Stimulated activated CD4-positive, alpha-beta T cell treated with anti-CD3 and anti-CD28 coated beads, TNF-alpha, amount 100 ng/mL, for 48 hours (primary cell): ENCODE measurements around the gene HPCAL1.

ENCODE experiments used
- DNase-seq, 3 donors: peaks; one replicate each; pipeline ENCODE4 v3.0.0-alpha.2; 2020; ENCODE audit warnings: low read depth in 3 of 3

Gene HPCAL1

DNA sequence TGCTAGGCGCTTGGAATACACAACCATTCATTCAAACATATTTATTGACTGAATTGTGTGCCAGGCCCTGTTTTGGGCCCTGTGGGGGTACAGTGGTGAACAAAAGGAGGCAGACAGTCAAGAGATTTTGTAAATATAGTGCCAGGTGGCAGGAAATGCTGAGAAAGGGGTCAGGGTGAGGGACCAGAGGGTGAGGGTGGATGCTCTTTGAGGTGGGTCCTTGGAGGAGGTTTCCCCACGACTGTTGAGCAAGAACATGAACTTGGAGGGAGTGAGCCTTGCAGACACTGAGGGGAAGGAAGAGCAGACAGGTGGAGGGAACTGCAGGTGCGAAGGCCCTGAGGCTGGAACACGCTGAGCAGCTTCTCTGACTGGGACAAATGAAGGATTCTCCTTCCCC lies 104.7 kb downstream of the HPCAL1 start:
- DNase-seq = no peak

DNA sequence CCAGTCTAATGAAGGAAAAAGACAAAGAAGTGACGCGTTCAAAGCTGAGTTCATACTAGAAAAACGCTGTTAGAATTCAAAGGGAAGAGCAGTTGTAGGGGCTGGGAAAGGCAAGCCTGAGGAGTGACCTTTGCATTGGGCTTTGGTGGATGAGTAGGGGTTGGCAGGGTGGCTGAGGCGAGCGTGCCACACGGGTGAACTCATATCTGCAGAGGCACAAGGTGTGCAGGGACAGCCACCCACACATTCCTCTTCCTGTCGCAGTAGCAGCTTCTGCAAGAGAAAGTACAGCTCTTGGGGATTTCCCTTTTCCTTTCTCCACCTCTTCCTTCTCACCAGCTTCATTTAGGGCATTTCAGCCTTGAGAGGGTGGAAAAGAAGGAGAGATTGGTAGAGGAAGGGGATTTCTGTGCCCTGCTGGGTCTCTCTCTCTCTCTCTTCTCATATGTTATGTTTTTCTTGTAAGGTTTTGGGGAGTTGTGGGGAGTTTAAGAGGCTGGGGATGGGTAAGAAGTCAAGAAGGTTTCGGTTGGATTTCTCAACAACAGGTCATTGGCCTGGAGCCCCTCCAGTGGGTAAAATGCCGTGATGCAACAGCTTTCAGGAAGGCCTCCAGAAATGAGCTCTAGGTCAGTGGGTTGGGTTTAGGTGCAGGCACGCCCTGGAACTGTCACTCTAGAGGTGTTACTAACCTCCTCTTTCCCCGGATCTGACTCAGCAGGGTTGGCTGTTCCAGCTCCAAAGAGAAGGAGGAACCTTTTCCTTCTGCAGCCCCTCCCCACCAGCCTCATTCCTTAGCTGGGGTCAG lies 105.3 kb downstream of the HPCAL1 start:
- DNase-seq = peak; percentile 35 to 74 (median 68)

DNA sequence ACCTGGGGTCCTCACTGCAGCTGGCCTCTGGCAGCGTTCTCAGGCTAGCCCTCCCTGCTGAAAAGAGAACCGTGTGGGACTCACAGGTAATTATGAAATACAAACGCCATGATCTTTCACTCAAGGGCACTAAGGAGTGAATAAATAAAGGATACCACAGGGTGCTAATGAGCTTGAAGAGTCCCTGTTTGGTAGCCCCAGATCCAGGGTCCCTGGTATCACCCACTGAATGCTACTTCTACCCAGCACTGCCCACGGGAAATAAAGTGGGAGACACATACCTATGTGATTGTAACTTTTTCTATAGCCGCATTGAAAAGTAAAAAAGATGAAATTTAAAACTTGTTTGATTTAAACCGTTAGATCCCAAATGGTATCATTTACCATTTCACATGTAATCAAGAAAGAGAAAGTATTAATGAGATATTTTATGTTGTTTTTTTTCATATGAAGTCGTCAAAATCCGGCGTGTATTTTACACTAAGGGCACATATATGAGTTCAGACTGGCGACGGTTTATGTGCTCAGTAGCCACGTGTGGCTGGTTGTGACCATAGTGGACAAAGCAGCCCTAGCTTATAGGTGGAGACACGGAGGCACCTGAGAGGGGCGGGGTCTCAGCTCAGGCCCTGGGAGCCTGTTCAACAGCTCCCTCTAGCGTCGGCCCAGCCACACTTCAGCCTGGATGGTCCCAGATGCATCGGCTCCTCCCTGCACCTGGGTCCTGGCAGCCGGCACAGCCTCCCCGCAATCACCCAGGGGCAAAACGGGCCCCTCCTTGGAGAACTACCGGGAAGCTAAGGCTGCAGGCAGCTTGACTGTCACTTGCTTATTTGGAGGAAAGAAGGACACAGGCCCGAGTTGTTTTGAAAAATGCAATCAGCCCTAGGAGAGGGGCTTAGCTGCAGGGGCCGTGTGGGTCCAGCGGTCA lies 106.2 kb downstream of the HPCAL1 start:
- peak; percentile 63 to 81 (median 72) for DNase-seq

DNA sequence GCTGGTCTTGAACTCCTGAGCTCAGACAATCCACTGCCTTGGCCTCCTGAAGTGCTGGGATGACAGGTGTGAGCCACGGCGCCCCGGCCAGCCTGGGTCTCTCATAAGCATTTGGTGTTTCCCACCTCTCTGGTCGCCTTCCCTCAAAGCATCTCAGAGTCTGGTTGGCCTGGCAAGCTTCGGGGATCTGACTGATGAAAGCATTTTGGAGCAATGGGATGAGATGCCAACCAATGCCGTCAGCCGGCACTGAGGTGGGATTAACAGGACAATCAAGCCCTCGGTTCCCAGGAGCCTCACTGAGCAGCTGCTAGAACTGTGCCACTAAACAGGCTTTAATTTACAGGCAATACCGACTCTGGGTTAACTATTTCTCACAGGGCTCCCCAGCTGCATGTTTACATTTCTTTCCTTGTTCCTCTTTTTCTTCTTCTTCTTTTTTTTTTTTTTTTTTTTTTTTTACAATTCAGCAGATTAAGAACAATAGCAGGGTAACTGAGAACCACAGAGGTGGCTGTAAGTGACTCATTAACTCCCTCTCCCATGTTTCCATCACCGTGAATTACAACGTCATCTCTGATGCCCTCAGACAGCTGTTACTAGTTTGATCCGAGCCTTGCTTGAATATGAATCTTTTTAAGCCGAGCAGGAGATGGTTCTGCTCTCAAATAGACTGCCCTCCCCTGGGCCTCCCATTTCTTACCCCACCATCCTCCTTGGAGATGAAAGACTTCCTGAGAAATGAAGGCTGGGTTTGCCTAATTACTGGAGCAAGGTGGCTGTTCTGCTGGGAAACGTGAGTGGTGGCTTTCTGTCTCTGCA lies 107.5 kb downstream of the HPCAL1 start:
- no peak for DNase-seq

DNA sequence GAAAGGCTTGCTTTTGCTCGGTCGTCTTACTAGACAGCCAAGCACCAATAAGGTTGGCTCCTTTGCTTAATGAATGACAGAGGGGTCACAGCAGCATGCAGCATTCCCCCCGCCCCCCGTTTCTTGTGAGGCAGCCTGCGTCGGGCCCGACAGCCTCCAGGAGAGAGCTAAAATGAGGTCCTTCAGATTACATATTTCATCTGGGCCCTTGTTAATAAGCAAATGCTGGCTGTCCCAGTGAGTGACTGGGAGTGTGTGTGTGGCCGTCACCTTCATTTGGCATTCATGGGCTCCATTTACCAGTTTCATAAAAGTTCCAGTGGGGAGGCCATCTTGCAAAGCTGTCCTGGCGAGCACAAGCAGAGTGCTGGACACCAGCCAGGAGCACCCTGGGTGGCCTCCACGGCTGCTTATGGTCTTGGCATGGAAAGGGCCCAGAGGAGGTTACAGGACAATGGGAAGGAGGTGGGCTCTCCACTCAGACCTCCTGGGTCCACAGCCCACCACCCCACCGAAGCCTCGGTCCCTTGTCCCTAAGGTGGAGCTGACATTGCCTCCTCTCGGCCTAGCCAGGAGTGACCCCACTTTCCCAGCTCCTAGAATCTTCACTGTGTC lies 108.2 kb downstream of the HPCAL1 start:
- no peak for DNase-seq

DNA sequence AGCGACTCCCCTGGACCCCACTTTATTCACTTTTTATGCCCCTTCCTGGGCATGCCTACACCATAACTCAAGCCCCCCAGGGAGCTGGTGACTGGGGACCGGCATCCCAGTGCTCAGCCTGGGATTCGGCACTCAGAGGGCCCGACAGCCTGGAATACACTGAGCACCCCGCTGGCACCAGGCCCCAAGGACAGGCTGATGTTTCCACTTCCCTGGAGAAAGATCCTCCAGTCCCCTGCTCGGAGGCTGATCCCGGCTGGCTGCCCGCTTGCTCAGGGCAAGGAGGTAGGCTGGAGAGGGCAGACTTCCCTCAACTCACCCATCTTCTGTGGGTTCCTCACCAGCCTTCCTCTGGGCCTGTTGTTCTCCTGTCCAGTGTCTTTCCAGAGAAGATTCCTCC lies 108.9 kb downstream of the HPCAL1 start:
- no peak for DNase-seq

DNA sequence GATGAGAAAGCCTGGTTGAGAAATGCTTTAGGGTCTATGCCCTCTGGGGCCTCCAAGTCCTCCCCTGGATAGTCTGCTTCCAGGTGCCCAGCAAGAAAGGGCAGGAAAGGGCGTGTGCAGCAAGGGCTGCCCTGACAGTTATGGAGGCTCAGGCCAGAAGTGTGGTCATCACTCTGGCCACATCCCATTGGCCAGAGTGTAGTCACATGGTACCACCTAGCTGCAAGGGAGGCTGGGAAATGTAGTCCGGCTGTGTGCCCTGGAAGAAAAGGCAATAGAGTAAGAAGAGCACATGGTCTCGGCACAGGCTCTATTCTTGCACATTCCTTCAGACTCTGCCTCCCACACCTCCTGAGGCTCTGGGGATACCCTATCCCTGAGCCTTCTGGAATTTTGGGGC lies 109.7 kb downstream of the HPCAL1 start:
- DNase-seq = no peak

DNA sequence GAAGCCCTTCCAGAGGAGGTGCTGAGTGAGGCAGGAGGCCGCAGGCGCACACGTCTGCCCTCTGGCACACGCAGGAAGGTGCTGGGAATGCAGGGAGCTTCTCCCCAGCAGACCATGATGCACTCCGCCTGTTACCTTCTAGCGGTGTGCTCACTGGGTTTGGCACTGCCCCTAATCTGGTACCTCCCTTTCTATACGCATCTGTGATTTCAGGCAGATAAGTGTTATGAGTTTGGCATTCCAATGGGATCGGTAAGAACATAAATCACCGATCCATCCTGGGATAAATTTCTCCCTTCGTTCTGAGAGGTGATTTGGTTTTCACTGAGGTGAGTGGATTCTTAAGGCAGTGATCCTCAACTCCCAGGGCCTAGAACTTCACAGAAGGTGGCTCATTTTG lies 110.8 kb downstream of the HPCAL1 start:
- no peak for DNase-seq

DNA sequence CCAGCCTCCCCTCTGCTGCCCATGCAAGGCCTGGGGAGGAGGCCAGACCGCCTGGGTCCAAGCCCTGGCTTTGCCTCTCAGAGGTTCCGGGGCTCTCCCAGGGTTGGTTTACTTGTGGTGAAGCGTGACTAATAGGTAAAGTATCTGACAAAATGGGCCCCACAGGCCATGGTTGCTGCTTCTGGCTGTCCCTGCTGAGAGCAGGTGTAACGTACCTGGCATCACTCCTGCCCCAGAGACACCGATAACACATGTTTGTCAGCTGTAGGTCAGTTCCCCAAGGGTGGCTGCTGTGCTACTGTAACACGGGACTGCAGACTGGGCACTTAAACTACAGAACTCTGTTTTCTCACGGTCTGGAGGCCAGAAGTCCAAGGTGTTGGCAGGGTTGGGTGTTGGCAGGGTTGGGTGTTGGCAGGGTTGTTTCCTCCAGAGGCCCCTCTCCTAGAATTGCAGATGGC lies 111.3 kb downstream of the HPCAL1 start:
- no peak for DNase-seq

DNA sequence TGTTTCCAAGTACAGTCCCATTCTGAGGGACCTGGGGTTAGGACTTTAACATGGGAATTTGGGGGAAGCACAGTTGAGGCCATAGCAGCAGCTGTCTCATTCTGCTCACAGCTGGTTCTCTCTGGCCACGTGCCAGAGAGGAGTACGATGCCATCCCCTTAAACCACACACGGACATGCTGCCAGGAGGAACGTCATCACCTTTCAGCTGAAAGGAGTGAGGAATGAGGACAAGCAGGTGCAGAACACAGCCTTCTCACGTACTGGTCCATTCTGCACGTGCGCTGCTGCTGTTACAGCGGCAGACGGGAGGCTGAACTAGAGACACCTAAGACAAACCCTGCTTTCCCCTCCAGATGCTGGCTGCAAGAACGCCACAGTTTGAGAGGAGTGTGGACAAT lies 111.9 kb downstream of the HPCAL1 start:
- DNase-seq = no peak

DNA sequence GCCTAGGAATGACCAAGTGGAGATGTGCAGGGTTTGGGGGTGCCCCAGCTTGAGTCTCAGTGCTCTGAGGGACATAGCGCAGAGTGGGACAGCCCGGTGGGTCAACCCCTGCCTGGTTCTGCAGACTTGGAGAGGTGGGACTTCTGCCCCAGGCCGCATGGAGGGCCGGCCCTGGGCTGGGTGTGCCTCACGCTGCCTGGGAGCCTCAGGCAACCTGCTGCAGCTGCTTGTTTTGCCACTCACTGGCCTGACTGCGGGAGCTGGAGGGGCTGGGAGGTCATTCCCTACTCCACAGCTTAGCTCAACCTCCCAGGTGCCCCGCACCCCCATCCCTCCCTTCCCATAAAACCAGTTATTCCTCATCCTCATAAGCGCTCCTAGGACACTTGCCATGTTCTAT lies 112.3 kb downstream of the HPCAL1 start:
- DNase-seq = no peak

DNA sequence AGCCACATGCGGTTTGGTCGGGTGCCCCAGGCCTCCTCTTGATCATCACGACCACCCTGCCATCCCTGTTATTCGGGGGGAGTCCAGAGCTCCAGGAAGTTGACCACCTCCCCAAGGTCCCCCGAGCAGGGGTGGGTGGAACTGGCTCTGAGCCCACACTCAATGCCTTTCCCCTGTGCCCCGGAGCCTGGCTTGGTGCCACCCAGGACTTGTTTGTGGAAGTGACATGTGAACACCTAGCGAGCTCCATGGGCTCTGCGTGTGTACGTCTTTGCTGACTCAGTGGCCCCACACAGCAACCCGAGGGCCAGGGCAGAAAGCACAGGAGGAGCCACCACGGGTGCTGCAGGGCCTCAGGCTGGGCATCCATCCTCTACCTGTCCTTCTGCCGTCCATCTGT lies 112.9 kb downstream of the HPCAL1 start:
- no peak for DNase-seq

DNA sequence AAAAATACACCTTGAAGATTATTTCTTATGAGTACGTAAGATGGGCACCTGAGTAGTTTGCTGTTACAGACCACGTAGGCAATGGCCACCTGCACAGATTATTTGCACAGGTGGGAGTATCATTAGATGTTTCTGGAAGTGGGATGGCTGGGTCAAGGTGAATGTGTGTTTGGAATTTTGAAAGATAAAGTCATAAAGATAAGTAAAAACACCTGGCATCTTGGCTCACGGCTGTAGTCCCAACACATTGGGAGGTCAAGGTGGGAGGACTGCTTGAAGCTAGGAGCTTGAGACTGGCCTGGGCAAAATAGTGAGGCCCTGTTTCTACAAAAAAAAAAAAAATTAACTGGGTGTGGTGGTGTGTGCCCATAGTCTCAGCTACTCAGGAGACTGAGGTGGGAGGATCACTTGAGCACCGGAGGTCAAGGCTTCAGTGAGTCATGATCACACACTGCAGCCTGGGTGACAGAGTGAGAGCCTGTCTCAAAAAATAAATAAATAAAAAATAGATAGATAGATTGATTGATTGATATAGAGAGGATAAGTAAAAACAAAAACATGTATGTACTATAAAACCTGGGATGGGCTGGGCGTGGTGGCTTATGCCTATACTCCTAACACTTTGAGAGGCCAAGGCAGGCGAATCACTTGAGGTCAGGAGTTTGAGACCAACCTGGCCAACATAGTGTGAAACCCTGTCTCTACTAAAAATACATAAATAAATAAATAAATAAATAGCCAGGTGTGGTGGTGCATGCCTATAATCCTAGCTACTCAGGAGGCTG lies 115.0 kb downstream of the HPCAL1 start:
- DNase-seq = no peak

DNA sequence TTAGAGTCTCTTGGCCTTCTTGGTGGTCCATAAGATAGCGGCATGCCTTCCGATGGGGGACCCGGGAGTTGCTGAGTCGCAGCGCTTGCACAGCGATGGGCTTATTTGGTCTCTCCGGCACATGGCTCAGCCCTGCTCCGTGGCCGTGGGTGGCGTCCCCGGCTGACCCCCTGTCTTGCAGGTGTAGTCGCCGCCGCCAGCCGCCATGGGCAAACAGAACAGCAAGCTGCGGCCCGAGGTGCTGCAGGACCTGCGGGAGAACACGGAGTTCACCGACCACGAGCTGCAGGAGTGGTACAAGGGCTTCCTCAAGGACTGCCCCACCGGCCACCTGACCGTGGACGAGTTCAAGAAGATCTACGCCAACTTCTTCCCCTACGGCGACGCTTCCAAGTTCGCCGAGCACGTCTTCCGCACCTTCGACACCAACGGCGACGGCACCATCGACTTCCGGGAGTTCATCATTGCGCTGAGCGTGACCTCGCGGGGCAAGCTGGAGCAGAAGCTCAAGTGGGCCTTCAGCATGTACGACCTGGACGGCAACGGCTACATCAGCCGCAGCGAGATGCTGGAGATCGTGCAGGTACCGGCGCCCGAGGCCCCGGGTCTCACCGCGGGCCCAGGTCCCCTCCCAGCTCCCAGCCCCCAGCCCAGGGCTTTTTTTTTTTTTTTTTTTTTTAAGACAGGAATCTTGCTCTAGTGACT lies 117.0 kb downstream of the HPCAL1 start:
- no peak for DNase-seq

DNA sequence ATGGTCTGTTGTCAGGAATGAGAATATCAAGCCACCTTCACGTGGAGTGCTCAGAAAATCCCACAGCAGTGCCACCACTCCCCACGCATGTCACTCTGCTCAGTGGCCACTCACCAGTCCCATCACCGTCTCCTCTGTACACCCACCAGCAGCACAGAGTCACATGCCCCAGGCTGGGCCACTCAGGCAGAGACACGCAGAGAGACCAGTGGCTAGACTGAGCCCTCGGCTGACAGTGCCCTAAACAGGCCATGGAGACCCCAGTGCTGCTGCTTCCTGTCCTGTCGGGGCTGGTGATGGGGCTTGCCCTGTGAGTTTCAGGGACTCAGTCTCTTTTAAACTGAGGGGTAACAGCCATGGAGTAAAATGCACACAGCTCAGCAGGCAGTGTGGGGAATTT lies 119.5 kb downstream of the HPCAL1 start:
- DNase-seq = no peak

DNA sequence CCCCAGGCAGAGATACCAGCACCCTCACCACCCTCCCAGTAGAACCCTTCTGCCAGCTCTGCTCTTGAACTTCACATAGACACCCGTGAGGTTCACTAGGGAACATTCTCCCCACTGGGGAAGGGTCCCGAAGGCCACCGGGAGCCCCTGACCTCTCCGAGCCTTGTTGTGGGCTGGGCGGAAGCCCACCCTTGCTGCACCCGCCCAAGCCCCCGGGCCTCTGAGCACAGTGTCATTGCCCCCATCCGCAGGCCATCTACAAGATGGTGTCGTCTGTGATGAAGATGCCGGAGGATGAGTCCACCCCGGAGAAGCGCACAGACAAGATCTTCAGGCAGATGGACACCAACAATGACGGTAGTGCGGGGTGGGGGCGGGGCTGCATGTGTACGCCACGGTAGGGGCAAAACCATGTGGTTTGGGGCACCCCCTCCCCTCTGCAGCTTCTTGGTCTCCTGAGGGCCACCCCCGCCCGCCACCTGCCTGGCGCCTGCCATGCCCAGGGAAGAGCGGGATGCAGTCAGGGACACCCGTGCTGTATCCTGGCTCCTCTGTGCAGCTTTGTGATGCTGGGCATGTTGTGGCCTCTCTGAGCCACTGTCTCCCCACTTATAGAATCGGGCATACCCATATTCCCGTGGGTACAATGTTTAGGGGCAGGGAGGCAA lies 120.2 kb downstream of the HPCAL1 start:
- no peak for DNase-seq

DNA sequence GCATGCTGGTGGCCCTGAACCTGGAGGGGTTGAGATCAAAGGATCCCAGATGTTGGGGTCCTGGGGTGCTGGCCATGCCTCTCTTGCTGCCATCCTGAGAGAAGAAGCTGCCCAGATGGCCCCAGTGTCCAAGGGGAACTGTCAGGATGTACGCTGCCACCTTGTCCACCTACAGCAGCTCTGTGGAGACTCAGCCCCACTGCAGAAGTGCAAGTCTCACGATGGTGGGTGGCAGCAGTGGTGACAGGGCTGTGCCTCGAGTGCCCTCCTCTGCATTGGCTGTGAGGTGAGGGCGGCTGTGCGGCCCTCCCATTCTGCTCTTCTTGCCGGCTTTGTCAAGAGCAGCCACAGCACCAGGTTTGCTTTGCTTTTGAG lies 120.7 kb downstream of the HPCAL1 start:
- DNase-seq = no peak

DNA sequence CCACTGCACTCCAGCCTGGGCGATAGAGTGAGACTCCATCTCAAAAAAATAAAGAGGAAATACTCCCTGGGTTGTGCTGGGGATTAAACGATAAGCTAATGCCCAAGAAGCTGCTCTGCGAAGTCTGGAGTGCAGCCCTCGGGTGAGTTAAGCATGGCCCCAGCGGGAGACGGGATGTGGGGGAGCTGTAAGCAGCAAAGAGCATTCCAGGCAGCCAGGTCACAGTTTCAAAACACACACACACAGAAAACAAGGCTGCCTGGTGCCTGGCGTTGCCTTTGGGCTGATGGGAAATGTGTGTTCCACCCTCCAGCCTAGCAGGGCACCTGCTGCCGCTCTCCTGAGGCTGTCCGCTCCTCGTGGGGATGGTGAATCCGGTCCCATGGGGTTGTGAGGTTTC lies 121.3 kb downstream of the HPCAL1 start:
- no peak for DNase-seq

DNA sequence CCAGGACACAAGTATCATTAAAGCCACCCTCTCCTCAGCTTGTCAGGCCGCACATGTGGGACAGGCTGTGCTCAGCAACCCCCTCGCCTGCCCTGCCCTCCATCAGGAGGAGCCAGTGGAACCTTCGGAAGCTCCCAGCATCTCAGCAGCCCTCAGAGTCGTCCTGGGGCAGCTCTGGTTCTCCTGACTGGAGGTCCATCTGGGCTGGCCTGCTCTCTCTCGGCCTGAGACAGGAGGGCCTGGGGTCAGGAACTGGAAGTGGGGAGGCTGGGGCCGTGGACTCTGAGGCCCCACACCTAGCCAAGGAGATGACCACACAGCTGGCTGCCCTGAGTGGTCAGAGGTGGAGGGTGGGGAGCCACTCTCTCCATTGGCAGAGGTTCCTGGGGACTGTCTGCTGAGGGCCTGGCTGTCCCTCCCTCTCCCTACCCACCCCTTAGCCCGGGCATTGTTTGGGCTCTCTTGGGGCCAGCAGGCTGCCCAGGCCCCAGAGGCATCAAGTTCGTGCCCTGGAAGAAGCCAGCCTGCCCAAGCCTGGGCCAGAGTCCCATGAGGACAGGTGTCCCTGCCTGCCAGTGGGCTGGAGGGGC lies 122.3 kb downstream of the HPCAL1 start:
- no peak for DNase-seq
